Type B pancreatic cell (in vitro differentiated cells): ENCODE data around the gene KDM8. TPM values are rescaled to one million over a fixed set of nuclear protein-coding genes. Genes with fewer than 3 reads are reported as not detected.

Experiments
- DNase-seq: peaks from one replicate; pipeline ENCODE4 v3.0.0; 2021; ENCODE audit warnings: mixed read lengths; ENCODE audit not compliant: unreplicated experiment; ENCODE audit errors: extremely low spot score
- H3K27ac Mint-ChIP-seq: 2 replicates; pipeline ENCODE4 v1.8.0; 2021; ENCODE audit warnings: mild to moderate bottlenecking, mixed read lengths
- H3K27me3 Mint-ChIP-seq: 2 replicates; pipeline ENCODE4 v1.8.0; 2021; ENCODE audit warnings: mixed read lengths
- H3K36me3 Mint-ChIP-seq: 2 replicates; pipeline ENCODE4 v1.8.0; 2021; ENCODE audit warnings: mixed read lengths
- H3K4me1 Mint-ChIP-seq: one replicate; pipeline ENCODE4 v1.8.0; 2021; ENCODE audit warnings: mixed read lengths; ENCODE audit not compliant: unreplicated experiment
- H3K4me3 Mint-ChIP-seq: 2 replicates; pipeline ENCODE4 v1.8.0; 2021; ENCODE audit warnings: mild to moderate bottlenecking, mixed read lengths
- H3K9me3 Mint-ChIP-seq: 2 replicates; pipeline ENCODE4 v1.8.0; 2021; ENCODE audit warnings: mixed read lengths
- total RNA-seq: library from RNA; stranded (reverse); gene quantifications from 2 replicates; pipeline ENCODE4 v1.2.1, GENCODE V29; 2021; ENCODE audit warnings: low replicate concordance
- TF ChIP-seq, protein P1 (sequence below): fragments of 200-600 bp; sonication (generic); conservative IDR thresholded peaks from 2 replicates; pipeline ENCODE4 v1.5.0; 2021; ENCODE audit warnings: antibody characterized with exemption, mild to moderate bottlenecking

Gene KDM8
- total RNA-seq, 1 donor from 2014 or later, result 11.1 TPM

GRCh38 chr16:27232901-27233625, 29.7 kb downstream of the KDM8 start:
- no peak overlapping the region for H3K27ac Mint-ChIP-seq
- peaks cover 21% of the 10 kb centered on the region for H3K4me1 Mint-ChIP-seq
- TF ChIP-seq, protein P1, sequence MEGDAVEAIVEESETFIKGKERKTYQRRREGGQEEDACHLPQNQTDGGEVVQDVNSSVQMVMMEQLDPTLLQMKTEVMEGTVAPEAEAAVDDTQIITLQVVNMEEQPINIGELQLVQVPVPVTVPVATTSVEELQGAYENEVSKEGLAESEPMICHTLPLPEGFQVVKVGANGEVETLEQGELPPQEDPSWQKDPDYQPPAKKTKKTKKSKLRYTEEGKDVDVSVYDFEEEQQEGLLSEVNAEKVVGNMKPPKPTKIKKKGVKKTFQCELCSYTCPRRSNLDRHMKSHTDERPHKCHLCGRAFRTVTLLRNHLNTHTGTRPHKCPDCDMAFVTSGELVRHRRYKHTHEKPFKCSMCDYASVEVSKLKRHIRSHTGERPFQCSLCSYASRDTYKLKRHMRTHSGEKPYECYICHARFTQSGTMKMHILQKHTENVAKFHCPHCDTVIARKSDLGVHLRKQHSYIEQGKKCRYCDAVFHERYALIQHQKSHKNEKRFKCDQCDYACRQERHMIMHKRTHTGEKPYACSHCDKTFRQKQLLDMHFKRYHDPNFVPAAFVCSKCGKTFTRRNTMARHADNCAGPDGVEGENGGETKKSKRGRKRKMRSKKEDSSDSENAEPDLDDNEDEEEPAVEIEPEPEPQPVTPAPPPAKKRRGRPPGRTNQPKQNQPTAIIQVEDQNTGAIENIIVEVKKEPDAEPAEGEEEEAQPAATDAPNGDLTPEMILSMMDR, result no peak
- no peaks in the 10 kb centered on the region for H3K27me3 Mint-ChIP-seq
- no peak for DNase-seq
- H3K36me3 Mint-ChIP-seq, result no peaks in the 10 kb centered on the region
- no peak overlapping the region for H3K4me3 Mint-ChIP-seq
- no peaks in the 10 kb centered on the region for H3K9me3 Mint-ChIP-seq

GRCh38 chr16:27233731-27234130, 30.4 kb downstream of the KDM8 start:
- no peak overlapping the region for H3K4me3 Mint-ChIP-seq
- DNase-seq, result no peak
- no peaks in the 10 kb centered on the region for H3K27me3 Mint-ChIP-seq
- H3K36me3 Mint-ChIP-seq, result no peaks in the 10 kb centered on the region
- TF ChIP-seq, protein P1, result no peak
- peaks cover 25% of the 10 kb centered on the region for H3K4me1 Mint-ChIP-seq
- no peaks in the 10 kb centered on the region for H3K9me3 Mint-ChIP-seq
- H3K27ac Mint-ChIP-seq, result no peak overlapping the region

DNA sequence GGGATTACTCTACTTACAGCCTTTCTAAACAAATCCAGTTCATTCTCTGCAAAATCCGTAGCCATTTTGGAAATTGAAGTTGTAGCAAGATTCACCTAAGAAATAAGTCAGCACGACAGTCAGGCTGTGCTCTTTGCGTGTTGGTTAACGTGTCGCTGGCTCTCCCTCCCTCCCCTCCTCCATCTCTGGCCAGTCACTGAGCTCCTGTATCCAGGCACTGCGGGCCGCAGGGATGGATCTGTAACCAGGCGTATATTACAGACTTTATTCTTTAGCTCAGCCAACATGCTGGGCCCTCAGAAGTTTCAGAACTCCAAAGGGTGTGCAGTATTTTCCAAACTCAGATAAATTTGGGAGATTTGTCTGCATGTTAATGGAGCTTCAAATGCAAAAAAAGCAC, 30.8 kb downstream of the KDM8 start:
- no peak overlapping the region for H3K27ac Mint-ChIP-seq
- H3K9me3 Mint-ChIP-seq, result no peaks in the 10 kb centered on the region
- H3K36me3 Mint-ChIP-seq, result no peaks in the 10 kb centered on the region
- no peaks in the 10 kb centered on the region for H3K27me3 Mint-ChIP-seq
- TF ChIP-seq, protein P1, result no peak
- DNase-seq, result no peak
- H3K4me1 Mint-ChIP-seq, result peaks cover 25% of the 10 kb centered on the region
- H3K4me3 Mint-ChIP-seq, result no peak overlapping the region

DNA sequence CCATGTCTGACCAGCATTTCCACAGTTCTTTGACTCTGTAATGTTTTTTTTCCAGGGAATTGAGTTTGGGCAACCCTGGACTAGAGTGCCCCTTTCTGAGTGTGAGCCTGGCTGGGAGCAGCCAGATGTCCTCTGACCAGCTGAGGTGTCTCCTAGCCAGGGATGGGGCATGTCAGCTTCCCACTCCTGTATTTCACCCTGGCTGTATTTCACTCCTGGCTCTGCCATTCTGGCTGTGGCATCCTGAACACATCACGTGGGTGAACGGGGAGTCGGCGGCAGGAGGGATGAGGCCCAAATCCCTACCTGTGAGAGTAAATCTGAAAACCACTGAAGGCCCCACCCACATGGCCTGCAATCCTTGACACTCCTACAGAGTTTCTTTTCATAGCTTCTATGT, 31.3 kb downstream of the KDM8 start:
- Mint-ChIP-seq H3K27me3 (no peaks in the 10 kb centered on the region), H3K4me1 (peaks cover 25% of the 10 kb centered on the region), H3K27ac (peak overlapping the region; percentile 15), H3K9me3 (no peaks in the 10 kb centered on the region), H3K36me3 (no peaks in the 10 kb centered on the region), H3K4me3 (no peak overlapping the region)
- no peak for DNase-seq
- TF ChIP-seq, protein P1, result no peak

GRCh38 chr16:27235055-27235937, 32.0 kb downstream of the KDM8 start:
- peak overlapping the region; percentile 15 for H3K27ac Mint-ChIP-seq
- H3K4me1 Mint-ChIP-seq, result peaks cover 25% of the 10 kb centered on the region
- H3K4me3 Mint-ChIP-seq, result no peak overlapping the region
- no peaks in the 10 kb centered on the region for H3K27me3 Mint-ChIP-seq
- TF ChIP-seq, protein P1, result peak; percentile 90
- no peaks in the 10 kb centered on the region for H3K9me3 Mint-ChIP-seq
- no peaks in the 10 kb centered on the region for H3K36me3 Mint-ChIP-seq
- DNase-seq, result no peak
